GM18508 (cell line): Measurements from ENCODE around the gene SLC45A3.

Source experiments
- ATAC-seq: cut with Tn5 transposase; IDR thresholded peaks from one replicate; pipeline ENCODE4 v1.9.1; 2021; ENCODE audit warnings: moderate number of reproducible peaks; ENCODE audit not compliant: insufficient read depth, unreplicated experiment

SLC45A3 gene

DNA sequence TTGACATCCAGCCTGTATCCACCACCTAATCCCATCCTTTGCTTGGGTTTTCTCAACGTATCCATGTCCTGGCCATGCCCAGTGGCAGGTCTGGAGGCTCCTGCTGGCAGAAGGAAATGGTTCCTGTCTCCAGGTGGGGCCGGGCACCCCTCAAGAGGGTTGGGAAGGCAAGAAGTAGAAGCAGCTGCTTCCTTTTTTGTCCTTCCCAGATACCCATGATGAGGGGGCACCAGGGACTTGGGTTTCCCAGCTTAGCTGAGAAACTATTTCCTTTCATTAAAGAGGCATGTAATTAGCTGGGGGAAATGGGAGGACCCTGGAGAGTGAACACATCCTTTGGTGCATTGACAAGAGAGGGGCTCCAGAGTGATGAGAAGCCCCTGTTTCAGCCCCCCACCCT lies 21.1 kb upstream of the SLC45A3 start:
- ATAC-seq = no peak

DNA sequence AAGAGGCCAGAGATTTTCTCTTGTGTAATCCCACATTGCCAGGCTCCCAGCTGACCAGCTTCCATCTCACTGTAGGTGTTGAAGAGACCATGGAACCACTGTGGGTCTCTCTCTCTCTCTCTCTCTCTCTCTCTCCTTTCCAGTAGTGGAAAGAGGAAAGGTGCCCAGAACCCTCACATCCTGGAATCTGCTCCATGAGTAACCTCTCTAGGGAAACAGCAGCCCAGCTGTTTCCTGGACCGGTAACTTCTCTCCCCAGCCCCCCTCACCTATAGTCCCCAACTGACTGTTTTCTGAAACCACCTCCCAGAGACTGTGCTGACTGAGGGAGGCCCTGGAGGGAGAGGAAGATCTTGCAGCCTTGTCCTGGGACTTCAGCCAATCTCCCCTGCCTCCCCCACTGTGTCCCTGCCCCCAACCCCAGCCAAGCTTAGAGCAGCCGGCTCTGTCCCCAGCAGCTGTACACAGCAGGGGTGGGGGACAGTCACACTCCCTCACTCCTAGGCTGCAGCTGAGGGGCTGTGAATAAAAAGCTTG lies 20.6 kb upstream of the SLC45A3 start:
- ATAC-seq = no peak

DNA sequence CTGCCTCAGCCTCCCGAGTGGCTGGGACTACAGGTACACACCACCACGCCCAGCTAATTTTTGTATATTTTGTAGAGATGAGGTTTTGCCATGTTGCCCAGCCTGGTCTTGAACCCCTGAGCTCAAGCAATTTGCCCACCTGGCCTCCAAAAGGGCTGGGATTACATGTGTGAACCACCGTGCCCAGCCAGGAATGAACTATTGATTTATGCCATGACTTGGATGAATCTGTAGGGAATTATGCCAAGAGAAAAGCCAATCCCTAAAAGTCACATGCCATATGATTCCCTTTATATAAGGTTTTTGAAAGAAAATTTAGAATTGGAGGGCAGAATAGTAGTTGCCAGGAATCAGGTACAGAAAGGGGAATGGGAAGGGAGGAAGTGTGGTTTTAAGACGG lies 19.1 kb upstream of the SLC45A3 start:
- no peak for ATAC-seq

DNA sequence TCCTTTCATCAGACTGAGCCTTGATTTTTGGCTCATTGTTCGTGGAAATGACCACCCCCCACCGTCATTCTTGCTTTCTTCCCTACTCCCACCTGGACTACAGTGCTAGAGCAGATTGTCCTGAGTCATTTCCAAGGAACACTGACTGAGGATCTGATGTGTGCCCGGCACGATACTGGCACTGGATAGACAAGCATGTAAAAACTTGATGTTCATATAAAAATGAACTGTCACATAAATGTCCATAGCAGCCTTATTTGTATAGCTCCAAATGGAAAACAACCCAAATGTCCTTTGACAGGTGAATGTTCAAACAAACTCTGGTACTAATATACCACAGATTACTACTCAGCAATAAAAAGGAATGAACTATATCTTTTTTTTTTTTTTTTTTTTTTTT lies 18.6 kb upstream of the SLC45A3 start:
- ATAC-seq = no peak

DNA sequence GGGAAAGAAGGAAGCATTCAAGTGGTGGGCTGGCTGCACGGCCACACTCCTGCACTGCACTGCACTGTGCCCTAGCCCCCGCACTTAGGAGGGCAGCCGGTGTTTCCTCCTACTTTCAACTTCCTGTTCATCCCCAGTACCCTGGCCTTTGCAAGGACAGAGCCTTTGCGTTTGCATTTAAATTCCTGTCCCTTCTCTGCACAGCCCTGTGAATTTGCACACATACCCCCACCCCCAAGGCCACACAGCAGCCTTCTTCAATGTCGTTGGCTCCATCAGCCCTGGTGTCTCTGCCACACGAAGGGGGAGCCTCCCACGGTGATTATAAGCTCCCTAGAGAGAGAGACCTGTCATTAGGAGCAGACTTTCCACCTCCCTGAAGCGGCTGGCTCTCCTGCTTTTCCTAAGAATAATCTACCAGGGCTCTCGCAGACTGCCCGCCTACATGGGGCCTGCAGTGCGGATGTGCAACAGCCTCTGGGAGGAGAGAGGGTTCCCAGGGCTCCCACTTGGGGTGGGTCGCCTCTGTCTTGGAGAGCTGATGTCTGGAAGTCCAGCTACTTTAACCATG lies 13.2 kb upstream of the SLC45A3 start:
- ATAC-seq = no peak

DNA sequence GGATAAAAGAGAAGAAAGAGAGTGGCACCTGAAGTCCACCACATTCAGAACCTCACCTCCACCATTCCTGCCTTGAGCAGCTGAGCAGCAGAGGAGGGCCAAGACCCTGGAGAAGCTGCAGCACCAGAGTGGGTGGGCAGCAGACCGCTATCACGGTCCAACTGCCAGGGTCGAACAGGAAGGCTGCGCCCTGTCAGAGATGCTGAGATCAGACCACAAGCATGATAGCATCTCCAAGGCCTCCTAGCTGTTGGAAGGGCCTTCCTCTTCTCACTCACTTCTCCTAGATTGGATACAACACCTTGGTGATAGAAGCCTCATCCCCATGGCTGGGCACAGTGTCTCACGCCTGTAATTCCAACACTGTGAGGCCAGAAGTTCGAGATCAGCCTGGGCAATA lies 12.1 kb upstream of the SLC45A3 start:
- no peak for ATAC-seq

DNA sequence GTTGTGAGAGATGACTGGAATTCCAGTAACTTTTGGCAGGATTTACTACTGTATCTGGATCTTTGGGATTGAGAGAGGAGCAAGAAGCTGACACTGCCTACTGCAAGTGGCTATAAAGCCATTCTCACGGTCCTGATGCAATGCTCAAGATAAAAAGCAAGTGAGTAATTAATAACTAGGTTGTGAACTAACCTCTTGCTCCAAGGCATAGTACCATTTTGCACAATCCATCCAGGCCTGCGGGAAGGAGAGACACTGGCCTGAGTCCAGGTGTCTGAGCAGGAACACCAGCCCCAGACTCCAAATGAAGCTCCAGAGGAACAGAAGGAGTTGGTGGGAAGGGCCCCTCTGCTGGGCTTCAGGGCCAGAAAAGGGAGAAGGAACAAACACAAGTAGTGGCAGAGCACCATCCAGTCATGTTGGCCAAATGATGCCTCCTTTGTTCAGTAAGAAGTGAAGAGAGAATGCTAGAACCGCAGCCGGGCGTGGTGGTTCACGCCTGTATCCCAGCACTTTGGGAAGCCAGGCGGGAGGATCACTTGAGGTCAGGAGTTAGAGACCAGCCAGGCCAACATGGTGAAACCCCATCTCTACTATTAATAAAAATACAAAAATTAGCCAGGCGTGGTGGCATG lies 9.9 kb upstream of the SLC45A3 start:
- ATAC-seq = no peak

DNA sequence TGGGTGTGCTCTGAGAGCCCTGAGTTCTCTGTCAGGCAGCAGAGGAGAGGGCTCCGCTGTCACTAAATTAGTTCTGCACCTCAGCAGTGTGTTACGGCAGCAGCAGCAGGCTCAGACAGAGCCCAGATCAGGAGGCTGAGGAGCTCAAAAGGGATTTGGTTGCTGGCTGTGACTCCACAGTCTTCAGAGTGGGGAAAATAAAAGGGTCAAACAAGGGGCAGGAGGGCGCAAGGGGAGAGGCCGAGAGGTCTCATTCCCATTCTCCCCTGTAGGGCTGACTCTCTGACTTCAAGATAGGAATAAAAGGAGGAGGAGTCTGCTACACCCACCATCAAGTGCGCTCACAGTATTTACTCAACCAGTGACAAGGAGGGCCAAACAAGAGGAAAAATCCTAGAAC lies 9.2 kb upstream of the SLC45A3 start:
- no peak for ATAC-seq

DNA sequence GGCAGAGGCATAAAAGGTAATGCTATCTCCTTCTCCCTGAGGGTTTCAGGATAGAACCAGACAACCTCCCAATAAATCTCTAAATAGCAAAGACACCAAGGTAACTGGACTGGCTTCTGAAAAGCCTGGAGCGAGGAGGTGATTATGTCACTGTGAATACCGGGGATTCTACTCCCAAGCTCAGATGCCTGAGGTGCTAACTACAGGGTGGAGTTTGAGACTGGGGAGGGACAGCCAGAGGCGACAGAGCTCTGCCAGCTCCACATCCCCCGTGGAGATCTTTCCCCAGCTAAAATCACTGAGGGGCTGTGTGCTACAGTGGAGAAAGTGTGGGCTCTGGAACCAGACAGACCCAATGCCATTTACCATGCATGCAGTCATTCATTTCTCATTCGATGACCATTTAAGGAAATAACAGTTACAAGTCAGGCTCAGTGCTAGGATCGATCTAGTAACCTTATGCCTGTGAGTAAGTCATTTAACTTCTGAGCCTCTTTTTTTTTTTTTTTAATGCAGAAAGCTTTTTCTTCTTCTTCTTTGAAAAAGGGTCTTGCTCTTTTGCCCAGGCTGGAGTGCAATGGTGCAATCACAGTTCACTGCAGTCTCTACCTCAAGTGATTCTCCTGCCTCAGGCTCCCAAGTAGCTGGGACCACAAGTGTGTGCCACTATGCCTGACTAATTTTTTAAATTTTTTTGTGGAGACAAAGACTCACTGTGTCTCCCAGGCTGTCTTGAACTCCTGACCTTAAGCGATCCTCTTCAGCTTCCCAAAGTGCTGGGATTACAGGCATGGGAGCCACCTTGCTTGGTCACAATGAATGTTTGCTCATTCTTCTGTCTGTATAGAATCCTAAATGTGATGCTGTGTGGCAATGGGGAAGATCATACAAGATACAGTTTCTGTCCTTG lies 8.1 kb upstream of the SLC45A3 start:
- ATAC-seq = no peak

DNA sequence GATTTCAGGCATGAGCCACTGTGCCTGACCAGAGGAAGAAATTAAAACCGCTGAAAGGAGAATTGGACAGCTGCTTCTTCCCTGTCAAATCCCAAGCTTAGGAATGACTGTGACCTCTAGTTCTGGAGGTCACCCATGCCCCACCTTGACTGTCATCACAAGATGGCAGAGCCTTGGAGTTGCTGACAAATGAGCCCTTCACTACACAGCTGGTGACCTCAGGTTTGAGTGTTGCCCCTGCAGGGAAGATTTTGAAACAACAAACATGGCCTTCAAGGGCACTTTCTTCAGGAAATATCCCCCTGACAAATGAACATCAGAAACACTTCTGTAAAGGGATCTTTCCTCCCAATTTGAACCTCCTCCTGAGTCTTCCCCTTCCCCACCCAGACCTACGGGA lies 6.9 kb upstream of the SLC45A3 start:
- ATAC-seq = no peak

DNA sequence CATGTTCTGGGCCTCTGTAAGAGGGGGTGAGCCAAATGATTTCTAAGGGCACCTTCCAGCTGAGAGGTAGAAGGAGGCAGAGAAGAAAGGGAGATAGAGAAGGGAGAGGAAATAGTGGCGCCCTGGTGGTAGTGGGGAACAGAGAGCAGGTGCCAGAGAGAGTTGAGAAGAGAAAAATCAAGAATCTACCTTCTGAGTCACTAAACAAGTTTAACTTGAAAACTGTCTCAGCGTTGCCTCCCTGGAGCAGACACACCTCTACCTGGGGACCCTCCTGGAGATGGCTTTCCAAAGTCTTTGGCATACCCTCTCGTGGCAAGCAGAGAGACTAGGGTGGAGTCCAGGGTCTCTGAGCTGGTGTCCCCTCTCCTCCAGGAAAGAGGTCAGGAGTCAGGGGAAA lies 1.1 kb upstream of the SLC45A3 start:
- no peak for ATAC-seq

DNA sequence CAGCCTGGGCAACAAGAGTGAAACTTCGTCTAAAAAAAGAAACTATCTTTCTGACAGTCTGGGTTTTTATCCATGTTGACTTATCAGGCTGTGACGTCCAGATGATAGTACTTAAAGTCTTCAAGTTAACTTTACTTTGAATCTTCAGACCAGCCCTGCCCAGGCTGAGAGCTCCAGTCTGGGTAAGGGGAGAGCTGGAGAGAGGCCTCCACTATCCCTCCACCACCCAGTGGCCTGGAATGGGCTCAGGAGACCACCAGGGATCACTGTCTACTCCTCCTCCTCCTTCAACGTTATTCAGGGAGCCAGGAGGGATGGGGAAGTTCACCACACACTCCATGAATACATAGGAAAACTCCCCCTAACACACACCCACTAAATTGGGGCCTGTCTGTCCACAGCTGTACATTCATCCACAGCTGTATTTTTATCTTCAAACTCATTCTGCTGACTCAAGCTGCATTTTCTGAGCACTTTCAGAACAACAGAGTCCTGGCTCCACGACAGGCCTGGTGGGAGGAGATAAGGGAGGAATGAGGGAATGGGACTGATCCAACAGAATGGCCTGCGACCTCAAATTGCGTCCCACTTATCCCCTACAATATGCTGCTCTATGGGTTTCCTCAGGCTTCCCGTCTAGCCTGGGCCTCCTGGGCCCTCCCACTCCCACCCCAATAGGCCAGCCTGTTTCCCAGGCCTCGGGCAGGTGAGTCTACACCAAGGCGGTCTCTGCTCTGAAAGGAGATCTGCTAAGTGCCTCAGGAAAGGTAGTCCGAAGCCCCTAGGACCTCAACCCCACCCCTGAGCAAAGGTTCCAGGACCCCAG lies 1.8 kb downstream of the SLC45A3 start:
- ATAC-seq = no peak

DNA sequence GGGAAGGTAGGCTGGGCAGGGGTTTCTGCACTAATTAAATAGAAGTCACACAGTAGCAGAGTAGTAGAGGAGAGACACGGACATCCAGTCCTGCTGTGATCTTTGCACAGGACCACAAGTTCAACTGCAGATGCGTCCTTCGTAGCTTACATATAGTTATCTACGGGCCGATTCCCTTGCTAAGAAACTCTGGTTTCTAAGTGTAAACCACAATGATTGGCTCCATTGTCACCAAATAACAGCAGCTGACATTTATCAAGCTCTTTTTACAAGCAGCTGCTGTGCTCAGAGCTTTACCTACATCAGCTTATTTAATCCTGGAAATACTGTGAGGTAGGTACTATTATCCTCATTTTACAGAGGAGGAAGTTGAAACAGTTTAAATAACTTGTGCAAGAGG lies 3.1 kb downstream of the SLC45A3 start:
- ATAC-seq = no peak

DNA sequence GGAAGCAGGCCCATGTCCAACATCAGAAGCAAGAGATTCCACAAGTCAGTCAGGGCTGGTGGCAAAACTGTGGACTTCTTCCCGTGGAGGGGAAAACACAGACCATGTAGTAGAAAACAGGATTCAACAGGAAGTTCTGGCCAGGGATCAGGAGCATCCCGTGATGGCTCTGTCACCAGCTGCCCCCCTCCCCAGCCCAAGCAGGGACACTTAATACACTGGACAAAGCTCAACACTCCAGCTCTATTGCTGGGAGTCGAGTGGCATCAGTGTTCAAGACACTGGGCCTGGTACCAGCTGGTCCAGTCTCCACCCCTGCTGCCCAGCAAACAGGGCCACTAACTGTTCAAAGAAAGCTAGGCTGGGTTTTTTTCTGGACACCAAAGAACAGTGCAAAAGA lies 3.7 kb downstream of the SLC45A3 start:
- ATAC-seq = no peak

DNA sequence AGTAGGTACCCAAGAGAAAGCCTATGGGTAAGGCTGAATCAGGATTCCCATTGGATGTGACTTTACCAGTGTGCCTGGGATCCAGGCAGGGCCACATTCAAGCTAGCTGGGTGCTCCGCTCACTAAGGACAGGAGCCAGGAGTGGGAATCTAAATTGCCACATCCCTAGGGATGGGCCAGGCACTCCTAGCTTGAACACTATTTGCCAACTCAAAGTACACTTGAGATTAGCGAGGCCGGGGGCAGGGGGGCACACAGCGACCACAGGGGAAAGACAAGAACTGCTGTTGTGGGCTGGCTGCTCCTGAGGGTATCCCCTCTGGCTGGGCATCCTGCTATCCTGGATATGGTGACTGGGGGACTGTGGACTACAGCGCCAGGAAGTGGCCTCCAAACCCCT lies 4.3 kb downstream of the SLC45A3 start:
- no peak for ATAC-seq

DNA sequence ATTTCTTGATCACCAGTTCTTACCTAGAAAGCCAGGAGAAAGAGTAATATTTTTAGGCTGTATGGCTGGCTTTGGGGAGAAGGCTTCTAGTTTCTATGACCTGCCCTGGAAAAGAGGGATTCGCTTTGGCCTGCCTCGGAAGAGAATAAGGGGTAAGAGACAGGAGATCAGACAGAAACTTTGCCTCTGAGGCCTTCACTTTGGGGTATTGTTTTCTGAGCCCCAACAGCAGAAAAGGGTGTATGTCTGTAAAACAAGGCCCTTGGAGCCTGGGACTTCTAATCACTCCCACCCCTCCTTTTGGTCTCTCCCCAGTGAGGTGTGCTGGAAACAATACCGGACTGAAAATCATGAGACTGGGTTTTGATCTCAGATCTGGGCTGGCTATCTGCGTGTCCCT lies 5.1 kb downstream of the SLC45A3 start:
- no peak for ATAC-seq

DNA sequence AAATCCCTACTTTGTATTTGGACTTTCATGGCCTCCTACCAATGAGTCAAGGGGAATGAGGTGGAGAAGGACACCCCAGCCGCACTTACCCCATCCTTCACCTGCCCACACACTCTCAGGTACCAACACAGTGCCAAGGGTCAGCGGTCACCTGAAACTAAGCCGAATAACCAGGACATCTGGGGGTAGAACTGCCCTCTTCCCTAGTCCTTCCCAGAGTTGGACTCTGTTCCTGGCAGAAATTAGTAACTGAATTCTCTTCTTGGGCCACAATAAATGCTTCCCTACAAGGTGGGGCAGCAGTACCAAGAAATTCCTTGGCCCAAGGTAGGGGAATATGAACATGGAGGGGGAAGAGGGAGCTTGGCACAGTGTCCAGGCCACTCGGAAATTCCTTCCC lies 7.3 kb downstream of the SLC45A3 start:
- ATAC-seq = no peak

DNA sequence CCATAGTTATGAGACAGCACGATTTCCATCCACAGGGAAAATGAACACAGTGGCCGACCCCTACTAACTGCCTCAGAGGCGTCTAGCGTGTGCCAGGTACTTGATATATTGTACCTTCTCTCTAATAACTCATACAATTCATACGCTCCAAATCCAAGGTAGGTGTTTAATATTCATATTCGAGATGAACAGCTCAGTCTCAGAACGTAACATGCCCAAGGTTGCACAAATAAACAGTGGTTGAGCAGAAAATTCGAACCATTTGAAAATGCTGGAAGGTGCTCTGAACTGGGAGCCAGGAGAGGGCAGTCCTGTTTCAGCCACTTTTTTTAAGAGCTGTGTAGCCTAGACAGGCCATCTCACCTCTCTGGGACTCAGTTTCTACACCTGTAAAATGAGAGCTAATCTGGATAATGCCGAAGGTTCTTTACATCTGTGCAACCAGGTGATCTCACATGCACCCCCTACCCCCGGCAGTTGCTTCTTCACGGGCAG lies 7.9 kb downstream of the SLC45A3 start:
- ATAC-seq = no peak

DNA sequence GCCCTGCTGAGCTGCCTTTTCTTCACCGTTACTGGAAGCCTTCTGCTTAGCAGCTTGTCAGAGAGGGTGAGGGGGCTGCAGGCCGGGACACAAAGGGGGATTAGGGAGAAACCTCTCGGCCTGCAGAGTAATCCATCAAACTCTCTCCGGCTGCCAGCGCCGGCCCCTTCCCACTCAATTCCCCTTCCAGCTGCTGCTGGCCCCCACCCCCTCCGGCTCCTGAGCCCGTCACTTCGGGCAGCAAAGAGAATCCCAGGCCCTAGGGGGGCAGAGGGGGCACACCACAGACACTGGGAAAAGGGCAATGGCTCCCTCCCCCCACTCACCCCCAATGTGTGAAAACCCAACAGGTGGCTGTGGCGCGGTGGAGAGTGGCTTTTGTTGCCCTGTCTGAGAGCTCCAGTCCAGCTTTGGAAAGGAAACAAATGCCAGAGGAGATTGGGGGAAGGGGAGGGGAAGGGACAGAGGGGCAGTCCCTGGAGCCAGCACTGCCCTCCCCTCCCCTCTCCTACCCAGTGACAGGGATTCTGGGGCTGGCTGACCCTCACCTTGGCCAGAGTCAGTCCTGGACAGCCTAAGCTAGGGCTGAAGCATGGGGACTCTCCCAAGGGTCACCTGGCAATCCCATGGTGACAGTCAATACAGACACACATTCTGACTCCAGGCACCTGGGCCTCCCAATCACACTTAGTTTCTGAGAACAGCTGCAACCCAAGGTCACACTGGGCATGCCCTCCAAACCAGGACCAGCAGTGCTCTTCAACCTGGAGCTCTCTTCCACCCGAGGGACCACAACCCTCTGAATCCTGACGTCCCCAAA lies 9.5 kb downstream of the SLC45A3 start:
- no peak for ATAC-seq

DNA sequence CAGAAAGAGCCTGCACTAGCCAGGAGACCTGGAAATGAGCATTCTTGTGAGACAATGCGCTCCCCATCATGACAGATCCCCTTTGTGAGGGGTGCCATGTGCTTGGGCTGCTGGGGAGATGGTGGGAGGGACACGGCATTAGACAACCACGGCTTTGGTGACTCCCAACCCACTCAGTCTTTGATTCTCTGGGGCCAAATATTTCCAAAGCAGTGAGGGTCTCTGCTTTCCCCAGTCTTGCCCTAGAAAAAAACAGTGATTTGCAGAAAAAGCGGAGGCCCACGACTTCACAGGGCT lies 10.2 kb downstream of the SLC45A3 start:
- no peak for ATAC-seq
